Muscle layer of colon (tissue), 2 donors: ENCODE measurements around the gene CRIP1.

Source experiments
- H3K27ac ChIP-seq: one replicate; pipeline ENCODE4 v1.7.0; 2013; ENCODE audit warnings: low read depth, mild to moderate bottlenecking, low read length, moderate library complexity
- H3K27me3 ChIP-seq, 2 donors: one replicate each; pipeline ENCODE4 v1.7.0; 2013; ENCODE audit warnings: low read length in 2 of 2, mild to moderate bottlenecking in 2 of 2; ENCODE audit not compliant: insufficient read depth in 2 of 2, control insufficient read depth in 1 of 2
- H3K36me3 ChIP-seq: one replicate; pipeline ENCODE4 v1.7.0; 2013; ENCODE audit warnings: mild to moderate bottlenecking, low read length; ENCODE audit not compliant: insufficient read depth
- H3K4me1 ChIP-seq: one replicate; pipeline ENCODE4 v1.7.0; 2013; ENCODE audit warnings: mild to moderate bottlenecking, low read length; ENCODE audit not compliant: insufficient read depth
- H3K4me3 ChIP-seq, 2 donors: one replicate each; pipeline ENCODE4 v1.7.0; 2013; ENCODE audit warnings: low read length in 2 of 2, low read depth in 1 of 2, mild to moderate bottlenecking in 1 of 2, moderate library complexity in 1 of 2
- H3K9ac ChIP-seq: one replicate; pipeline ENCODE4 v1.7.0; 2013; ENCODE audit warnings: low read length
- H3K9me3 ChIP-seq: one replicate; pipeline ENCODE4 v1.7.0; 2013; ENCODE audit warnings: mild to moderate bottlenecking, low read length
- donor health status: abdominal sarcoma.
- donor health status: Adenocarcinoma of cecum.

CRIP1 gene

GRCh38 chr14:105519946-105520698, 33.4 kb downstream of the CRIP1 start:
- no peak overlapping the region for H3K4me3 ChIP-seq
- no peak overlapping the region for H3K9ac ChIP-seq
- H3K27ac ChIP-seq: no peak overlapping the region
- no peaks in the 10 kb centered on the region for H3K4me1 ChIP-seq
- H3K9me3 ChIP-seq: no peaks in the 10 kb centered on the region
- no peaks in the 10 kb centered on the region for H3K27me3 ChIP-seq
- no peaks in the 10 kb centered on the region for H3K36me3 ChIP-seq

GRCh38 chr14:105525326-105525725, 38.6 kb downstream of the CRIP1 start:
- H3K4me1 ChIP-seq: peaks cover 4% of the 10 kb centered on the region
- no peaks in the 10 kb centered on the region for H3K36me3 ChIP-seq
- H3K4me3 ChIP-seq: no peak overlapping the region
- H3K27ac ChIP-seq: no peak overlapping the region
- H3K9me3 ChIP-seq: no peaks in the 10 kb centered on the region
- peaks cover 0 to 25% of the 10 kb centered on the region in 2 donors for H3K27me3 ChIP-seq
- H3K9ac ChIP-seq: no peak overlapping the region

- H3K9me3 ChIP-seq: no peaks in the 10 kb centered on the region
- peaks cover 0 to 25% of the 10 kb centered on the region in 2 donors for H3K27me3 ChIP-seq
- peaks cover 4% of the 10 kb centered on the region for H3K4me1 ChIP-seq
- H3K27ac ChIP-seq: no peak within 1 kb of the TSS
- H3K36me3 ChIP-seq: no peaks in the 10 kb centered on the region
- H3K4me3 ChIP-seq: peak within 1 kb of the TSS; percentile 38 to 49
- no peak within 1 kb of the TSS for H3K9ac ChIP-seq
Observed at GRCh38 chr14:105525861-105526775, 39.4 kb downstream of the CRIP1 start, which contains the start of gene TMEM121. Gene TMEM121, plus strand, starts transcription at chr14:105526583. Its CDS starts 2,252 bp downstream, at chr14:105528835.

GRCh38 chr14:105526776-105527380, 40.2 kb downstream of the CRIP1 start:
- Histone ChIP-seq H3K27me3 (peaks cover 0 to 25% of the 10 kb centered on the region in 2 donors), H3K4me3 (peak overlapping the region; percentile 37 to 49), H3K4me1 (peaks cover 4% of the 10 kb centered on the region), H3K27ac (no peak overlapping the region), H3K9me3 (no peaks in the 10 kb centered on the region), H3K9ac (no peak overlapping the region), H3K36me3 (no peaks in the 10 kb centered on the region)

- H3K9ac ChIP-seq: no peak overlapping the region
- H3K9me3 ChIP-seq: no peaks in the 10 kb centered on the region
- no peak overlapping the region for H3K27ac ChIP-seq
- H3K4me1 ChIP-seq: peaks cover 4% of the 10 kb centered on the region
- H3K36me3 ChIP-seq: no peaks in the 10 kb centered on the region
- H3K4me3 ChIP-seq: peak overlapping the region; percentile 49 to 66
- peaks cover 0 to 25% of the 10 kb centered on the region in 2 donors for H3K27me3 ChIP-seq
Observed at GRCh38 chr14:105527381-105527825, 40.7 kb downstream of the CRIP1 start.

GRCh38 chr14:105527826-105528585, 41.3 kb downstream of the CRIP1 start:
- no peaks in the 10 kb centered on the region for H3K36me3 ChIP-seq
- H3K9ac ChIP-seq: no peak overlapping the region
- H3K27ac ChIP-seq: peak overlapping the region; percentile 58
- peak overlapping the region; percentile 50 to 66 for H3K4me3 ChIP-seq
- peaks cover 0 to 25% of the 10 kb centered on the region in 2 donors for H3K27me3 ChIP-seq
- peaks cover 4% of the 10 kb centered on the region for H3K4me1 ChIP-seq
- H3K9me3 ChIP-seq: no peaks in the 10 kb centered on the region

- peaks cover 0 to 25% of the 10 kb centered on the region in 2 donors for H3K27me3 ChIP-seq
- H3K9me3 ChIP-seq: no peaks in the 10 kb centered on the region
- no peak overlapping the region for H3K9ac ChIP-seq
- peaks cover 4% of the 10 kb centered on the region for H3K4me1 ChIP-seq
- no peaks in the 10 kb centered on the region for H3K36me3 ChIP-seq
- H3K4me3 ChIP-seq: peak overlapping the region in 1 of 2 donors; percentile 16
- H3K27ac ChIP-seq: no peak overlapping the region
Observed at GRCh38 chr14:105528586-105529318, 42.1 kb downstream of the CRIP1 start.

- peaks cover 4% of the 10 kb centered on the region for H3K4me1 ChIP-seq
- H3K27me3 ChIP-seq: peaks cover 0 to 25% of the 10 kb centered on the region in 2 donors
- H3K4me3 ChIP-seq: no peak overlapping the region
- no peaks in the 10 kb centered on the region for H3K36me3 ChIP-seq
- H3K27ac ChIP-seq: no peak overlapping the region
- H3K9ac ChIP-seq: no peak overlapping the region
- no peaks in the 10 kb centered on the region for H3K9me3 ChIP-seq
Observed at GRCh38 chr14:105529319-105529568, 42.6 kb downstream of the CRIP1 start.

- peaks cover 0 to 25% of the 10 kb centered on the region in 2 donors for H3K27me3 ChIP-seq
- no peaks in the 10 kb centered on the region for H3K36me3 ChIP-seq
- H3K4me1 ChIP-seq: peaks cover 4% of the 10 kb centered on the region
- H3K9ac ChIP-seq: no peak overlapping the region
- no peaks in the 10 kb centered on the region for H3K9me3 ChIP-seq
- no peak overlapping the region for H3K4me3 ChIP-seq
- H3K27ac ChIP-seq: no peak overlapping the region
Observed at GRCh38 chr14:105529569-105530284, 43.0 kb downstream of the CRIP1 start.
